Transverse colon (tissue), 4 donors: Measurements from ENCODE around the gene RASSF1.

Experiments used
- POLR2AphosphoS5 ChIP-seq, 3 donors: sonication (generic); formaldehyde crosslinking; IDR thresholded peaks; one replicate each; pipeline ENCODE4 v1.6.1; 2016; ENCODE audit warnings: antibody characterized with exemption in 3 of 3
- TF ChIP-seq, protein P1 (sequence below), 5 experiments: fragments of 200-600 bp in 3 of 5; fragments of 450-650 bp in 2 of 5; sonication (generic) in 3 of 5; IDR thresholded peaks; 1 replicate in 2 of 5; 2 replicates in 3 of 5; pipeline ENCODE4 v1.5.1; 2016 to 2017; ENCODE audit warnings: antibody characterized with exemption in 5 of 5, inconsistent platforms in 3 of 5, mild to moderate bottlenecking in 2 of 5, moderate library complexity in 1 of 5

DNA sequence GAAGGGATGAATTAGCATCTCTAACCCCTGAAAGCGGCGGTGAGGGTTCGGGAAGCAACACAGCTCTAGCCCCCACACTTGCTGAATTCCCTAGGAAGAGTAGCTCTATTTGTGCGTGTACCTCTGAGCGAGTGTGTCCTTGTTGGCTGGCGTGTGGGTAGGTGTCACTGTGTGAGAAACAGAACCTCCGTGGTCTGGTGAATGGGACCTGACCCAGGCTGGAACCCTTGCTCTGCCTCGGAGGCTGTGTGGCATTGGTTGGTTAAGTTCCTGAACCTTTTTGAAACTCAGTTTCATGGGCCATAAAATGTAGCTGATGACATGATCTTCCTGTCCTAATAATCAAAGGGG, 19.1 kb upstream of the RASSF1 start:
- no peak for TF ChIP-seq POLR2AphosphoS5 (IDR thresholded peaks at IDR 0.05)
- TF ChIP-seq, protein P1, sequence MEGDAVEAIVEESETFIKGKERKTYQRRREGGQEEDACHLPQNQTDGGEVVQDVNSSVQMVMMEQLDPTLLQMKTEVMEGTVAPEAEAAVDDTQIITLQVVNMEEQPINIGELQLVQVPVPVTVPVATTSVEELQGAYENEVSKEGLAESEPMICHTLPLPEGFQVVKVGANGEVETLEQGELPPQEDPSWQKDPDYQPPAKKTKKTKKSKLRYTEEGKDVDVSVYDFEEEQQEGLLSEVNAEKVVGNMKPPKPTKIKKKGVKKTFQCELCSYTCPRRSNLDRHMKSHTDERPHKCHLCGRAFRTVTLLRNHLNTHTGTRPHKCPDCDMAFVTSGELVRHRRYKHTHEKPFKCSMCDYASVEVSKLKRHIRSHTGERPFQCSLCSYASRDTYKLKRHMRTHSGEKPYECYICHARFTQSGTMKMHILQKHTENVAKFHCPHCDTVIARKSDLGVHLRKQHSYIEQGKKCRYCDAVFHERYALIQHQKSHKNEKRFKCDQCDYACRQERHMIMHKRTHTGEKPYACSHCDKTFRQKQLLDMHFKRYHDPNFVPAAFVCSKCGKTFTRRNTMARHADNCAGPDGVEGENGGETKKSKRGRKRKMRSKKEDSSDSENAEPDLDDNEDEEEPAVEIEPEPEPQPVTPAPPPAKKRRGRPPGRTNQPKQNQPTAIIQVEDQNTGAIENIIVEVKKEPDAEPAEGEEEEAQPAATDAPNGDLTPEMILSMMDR (IDR thresholded peaks at IDR 0.05): no peak
